Spinal cord (tissue), 10 donors: ENCODE results near the gene ZBTB7B. TPM values are rescaled to one million over a fixed set of nuclear protein-coding genes. Genes with fewer than 3 reads are reported as not detected.
"Not testable (repeated sequence)": the region's sequence is repeated elsewhere in the genome, so short reads cannot be mapped to it uniquely, and the experiment has no call there.

Source experiments
- DNase-seq, 6 donors: peaks; one replicate each; pipeline versions ENCODE4 v3.0.0 to v3.0.0-alpha.2; 2013 to 2015; ENCODE audit warnings: low spot score in 6 of 6, low read depth in 4 of 6
- H3K27ac ChIP-seq: one replicate; pipeline ENCODE4 v1.5.1; 2013; ENCODE audit warnings: low read depth, low read length, control low read depth
- H3K27me3 ChIP-seq: one replicate; pipeline ENCODE4 v1.6.1; 2013; ENCODE audit warnings: low read length; ENCODE audit not compliant: control insufficient read depth, insufficient read depth
- H3K36me3 ChIP-seq: one replicate; pipeline ENCODE4 v1.6.1; 2013; ENCODE audit warnings: low read length; ENCODE audit not compliant: control insufficient read depth, insufficient read depth
- H3K4me1 ChIP-seq: one replicate; pipeline ENCODE4 v1.6.1; 2013; ENCODE audit warnings: low read length; ENCODE audit not compliant: control insufficient read depth, insufficient read depth
- H3K4me3 ChIP-seq: one replicate; pipeline ENCODE4 v1.5.1; 2013; ENCODE audit warnings: low read depth, low read length, control low read depth
- H3K9me3 ChIP-seq: one replicate; pipeline ENCODE4 v1.6.1; 2013; ENCODE audit warnings: low read length; ENCODE audit not compliant: control insufficient read depth, insufficient read depth
- WGBS: methylation state at CpG from one replicate; pipeline ENCODE4 v1.1.5; 2013; ENCODE audit warnings: missing lambda C conversion rate; ENCODE audit not compliant: insufficient coverage; 5-methylcytosine and 5-hydroxymethylcytosine counted together
- polyA plus RNA-seq, 2 donors: library from polyadenylated mRNA; unstranded; fragments of 120-200 nt; gene quantifications; one replicate each; pipeline ENCODE4 v1.2.1, GENCODE V29; 2013; ENCODE audit not compliant: insufficient read length in 2 of 2
- total RNA-seq, 2 donors: library from RNA; depleted of rRNA in 1 of 2; stranded (reverse); fragments of 120-200 nt in 1 of 2; fragments of >200 nt in 1 of 2; gene quantifications; one replicate each; pipeline versions ENCODE4 v1.2.3 to v1.2.4, GENCODE V29; 2013 to 2014
- donor health status: healthy.

The ZBTB7B gene
- total and polyA plus RNA-seq, 4 donors = 7.3 to 10.7 (median 8.9) TPM

DNA sequence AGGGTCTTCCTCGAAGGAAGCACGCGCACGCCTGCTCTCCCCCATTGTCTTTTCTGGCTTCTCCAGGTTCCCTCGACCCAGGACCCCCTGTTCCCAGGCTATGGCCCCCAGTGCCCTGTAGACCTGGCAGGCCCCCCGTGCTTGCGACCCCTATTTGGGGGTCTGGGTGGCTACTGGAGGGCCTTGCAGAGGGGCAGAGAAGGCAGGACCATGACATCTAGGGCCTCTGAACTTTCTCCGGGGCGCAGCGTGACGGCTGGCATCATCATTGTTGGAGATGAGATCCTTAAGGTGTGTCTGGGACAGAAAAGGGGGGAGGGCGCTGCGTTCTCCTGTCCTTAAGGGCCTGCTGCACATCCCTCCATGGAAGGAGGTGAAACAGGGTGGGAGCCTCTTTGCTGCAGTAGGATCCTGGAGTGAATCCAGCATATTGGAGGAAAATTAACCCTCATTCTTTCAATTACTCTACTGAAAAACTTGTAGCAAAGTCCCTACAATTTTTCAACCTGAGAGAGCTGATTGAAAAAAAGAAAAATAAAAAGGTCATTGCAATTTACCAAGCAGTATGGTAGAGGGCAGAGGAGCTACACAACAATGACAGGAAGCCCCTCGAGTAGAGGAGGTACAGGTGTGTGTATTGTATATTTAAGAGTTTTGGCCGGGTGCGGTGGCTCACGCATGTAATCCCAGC lies 18.7 kb upstream of the ZBTB7B start:
- H3K27ac ChIP-seq = peak overlapping the region; percentile 67
- peak overlapping the region; percentile 88 for H3K4me3 ChIP-seq
- 16% methylated on average over 14 of the region's 17 CpGs for WGBS
- no peaks in the 10 kb centered on the region for H3K9me3 ChIP-seq
- peaks cover 31% of the 10 kb centered on the region for H3K36me3 ChIP-seq
- H3K4me1 ChIP-seq = peaks cover 24% of the 10 kb centered on the region
- H3K27me3 ChIP-seq = no peaks in the 10 kb centered on the region
- no peak for DNase-seq

DNA sequence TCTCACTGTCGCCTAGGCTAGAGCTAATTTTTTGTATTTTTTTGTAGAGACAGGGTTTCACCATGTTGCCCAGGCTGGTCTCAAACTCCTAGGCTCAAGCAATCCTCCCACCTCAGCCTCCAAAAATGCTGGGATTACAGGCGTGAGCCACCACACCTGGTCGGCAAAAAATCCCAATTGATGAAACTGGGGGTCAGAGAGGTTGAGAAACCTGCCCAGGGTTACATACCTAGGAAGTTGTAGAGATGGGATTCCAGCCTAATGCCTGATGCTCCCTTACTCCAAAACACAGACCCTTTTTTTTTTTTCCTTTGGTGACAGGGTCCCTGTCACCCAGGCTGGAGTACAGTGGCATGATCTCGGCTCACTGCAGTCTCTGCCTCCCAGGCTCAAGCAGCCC lies 15.9 kb upstream of the ZBTB7B start:
- H3K9me3 ChIP-seq, H3K27ac ChIP-seq, H3K4me3 ChIP-seq, H3K27me3 ChIP-seq, DNase-seq: not testable (repeated sequence)
- H3K36me3 ChIP-seq = peaks cover 51% of the 10 kb centered on the region
- peaks cover 23% of the 10 kb centered on the region for H3K4me1 ChIP-seq
- WGBS = 100% methylated on average over 1 of the region's 4 CpGs

DNA sequence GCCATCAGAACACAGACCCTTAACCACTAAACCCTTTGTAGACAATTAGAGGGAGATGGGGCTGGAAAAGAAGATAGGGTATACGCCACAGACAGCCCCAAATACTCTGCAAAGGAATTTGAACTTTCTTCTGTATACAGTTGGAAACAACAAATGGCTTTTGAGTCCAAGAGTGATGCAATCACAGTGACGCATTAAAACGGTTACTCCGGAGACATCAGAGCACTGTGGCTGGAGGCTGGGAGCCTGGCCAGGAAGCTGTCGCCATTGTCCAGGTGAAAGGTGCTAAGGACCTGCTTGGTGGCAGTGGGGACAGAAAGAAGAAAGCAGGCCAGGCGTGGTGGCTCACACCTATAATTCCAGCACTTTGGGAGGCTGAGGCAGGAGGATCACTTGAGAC lies 15.3 kb upstream of the ZBTB7B start:
- Histone ChIP-seq H3K27me3 (no peaks in the 10 kb centered on the region), H3K4me1 (peaks cover 18% of the 10 kb centered on the region), H3K4me3 (no peak overlapping the region), H3K27ac (no peak overlapping the region), H3K36me3 (peaks cover 51% of the 10 kb centered on the region), H3K9me3 (no peaks in the 10 kb centered on the region)
- WGBS = 89% methylated on average over 5 of the region's 6 CpGs
- DNase-seq = no peak

DNA sequence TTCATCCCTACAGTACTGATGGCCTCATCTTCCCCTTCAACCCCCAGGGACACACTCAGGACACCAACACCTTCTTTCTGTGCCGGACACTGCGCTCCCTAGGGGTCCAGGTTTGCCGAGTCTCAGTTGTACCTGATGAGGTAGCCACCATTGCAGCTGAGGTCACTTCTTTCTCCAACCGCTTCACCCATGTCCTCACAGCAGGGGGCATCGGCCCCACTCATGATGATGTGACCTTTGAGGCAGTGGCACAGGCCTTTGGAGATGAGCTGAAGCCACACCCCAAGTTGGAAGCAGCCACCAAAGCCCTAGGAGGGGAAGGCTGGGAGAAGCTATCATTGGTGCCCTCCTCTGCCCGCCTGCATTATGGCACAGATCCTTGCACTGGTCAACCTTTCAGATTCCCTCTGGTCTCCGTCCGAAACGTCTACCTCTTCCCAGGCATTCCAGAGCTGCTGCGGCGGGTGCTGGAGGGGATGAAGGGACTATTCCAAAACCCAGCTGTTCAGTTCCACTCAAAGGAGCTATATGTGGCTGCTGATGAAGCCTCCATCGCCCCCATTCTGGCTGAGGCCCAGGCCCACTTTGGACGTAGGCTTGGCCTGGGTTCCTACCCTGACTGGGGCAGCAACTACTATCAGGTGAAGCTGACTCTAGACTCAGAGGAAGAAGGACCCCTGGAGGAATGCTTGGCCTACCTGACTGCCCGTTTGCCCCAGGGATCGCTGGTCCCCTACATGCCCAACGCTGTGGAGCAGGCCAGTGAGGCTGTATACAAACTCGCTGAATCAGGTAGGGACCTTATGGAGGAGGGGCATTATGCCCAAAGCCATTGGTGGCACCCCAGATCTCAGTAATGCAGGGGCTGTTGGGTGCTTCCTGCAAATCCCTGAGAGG lies 14.3 kb upstream of the ZBTB7B start:
- H3K4me3 ChIP-seq = no peak overlapping the region
- no peak overlapping the region for H3K27ac ChIP-seq
- H3K9me3 ChIP-seq = no peaks in the 10 kb centered on the region
- peaks cover 55% of the 10 kb centered on the region for H3K36me3 ChIP-seq
- DNase-seq = no peak
- H3K27me3 ChIP-seq = no peaks in the 10 kb centered on the region
- 93% methylated on average over 11 of the region's 17 CpGs for WGBS
- H3K4me1 ChIP-seq = peaks cover 18% of the 10 kb centered on the region

DNA sequence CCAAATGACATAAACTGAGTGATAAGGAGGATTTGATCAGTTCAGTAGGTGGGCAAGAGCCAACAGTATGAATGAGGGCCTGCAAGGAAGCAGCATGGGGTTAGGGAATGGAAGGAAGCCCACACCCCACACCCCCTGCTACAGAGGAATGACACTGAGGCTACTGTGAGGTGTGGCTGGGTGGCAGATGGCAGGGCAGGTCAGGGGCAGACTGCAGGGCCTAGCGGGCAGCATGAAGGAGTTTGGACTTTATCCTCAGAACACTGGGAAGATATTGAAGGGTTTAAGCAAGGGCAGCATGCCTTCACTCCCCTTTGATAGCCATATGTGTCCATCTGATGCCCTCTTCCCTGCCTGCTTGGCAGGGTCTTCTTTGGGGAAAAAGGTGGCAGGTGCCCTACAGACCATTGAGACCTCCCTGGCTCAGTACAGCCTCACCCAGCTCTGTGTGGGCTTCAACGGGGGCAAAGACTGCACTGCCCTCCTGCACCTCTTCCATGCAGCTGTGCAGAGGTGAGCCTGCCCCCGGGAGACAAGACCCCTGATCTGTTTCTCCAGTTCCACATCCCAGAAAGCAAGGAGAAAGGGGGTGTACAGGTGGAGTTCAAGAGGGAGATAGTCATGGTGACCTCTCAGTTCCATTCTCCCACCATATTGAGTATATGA lies 13.3 kb upstream of the ZBTB7B start:
- H3K27ac ChIP-seq = no peak overlapping the region
- DNase-seq = no peak
- H3K4me3 ChIP-seq = no peak overlapping the region
- no peaks in the 10 kb centered on the region for H3K27me3 ChIP-seq
- no peaks in the 10 kb centered on the region for H3K9me3 ChIP-seq
- WGBS = 100% methylated on average over 2 of the region's 3 CpGs
- peaks cover 55% of the 10 kb centered on the region for H3K36me3 ChIP-seq
- H3K4me1 ChIP-seq = peaks cover 9% of the 10 kb centered on the region

- Histone ChIP-seq H3K9me3 (no peaks in the 10 kb centered on the region), H3K27me3 (no peaks in the 10 kb centered on the region), H3K36me3 (peaks cover 55% of the 10 kb centered on the region), H3K27ac (no peak overlapping the region), H3K4me3 (no peak overlapping the region), H3K4me1 (peaks cover 4% of the 10 kb centered on the region)
- 100% methylated on average over 2 of the region's 8 CpGs for WGBS
- no peak for DNase-seq
These were observed 12.3 kb upstream of the ZBTB7B start for GRCh38 chr1:154990276-154990675.

DNA sequence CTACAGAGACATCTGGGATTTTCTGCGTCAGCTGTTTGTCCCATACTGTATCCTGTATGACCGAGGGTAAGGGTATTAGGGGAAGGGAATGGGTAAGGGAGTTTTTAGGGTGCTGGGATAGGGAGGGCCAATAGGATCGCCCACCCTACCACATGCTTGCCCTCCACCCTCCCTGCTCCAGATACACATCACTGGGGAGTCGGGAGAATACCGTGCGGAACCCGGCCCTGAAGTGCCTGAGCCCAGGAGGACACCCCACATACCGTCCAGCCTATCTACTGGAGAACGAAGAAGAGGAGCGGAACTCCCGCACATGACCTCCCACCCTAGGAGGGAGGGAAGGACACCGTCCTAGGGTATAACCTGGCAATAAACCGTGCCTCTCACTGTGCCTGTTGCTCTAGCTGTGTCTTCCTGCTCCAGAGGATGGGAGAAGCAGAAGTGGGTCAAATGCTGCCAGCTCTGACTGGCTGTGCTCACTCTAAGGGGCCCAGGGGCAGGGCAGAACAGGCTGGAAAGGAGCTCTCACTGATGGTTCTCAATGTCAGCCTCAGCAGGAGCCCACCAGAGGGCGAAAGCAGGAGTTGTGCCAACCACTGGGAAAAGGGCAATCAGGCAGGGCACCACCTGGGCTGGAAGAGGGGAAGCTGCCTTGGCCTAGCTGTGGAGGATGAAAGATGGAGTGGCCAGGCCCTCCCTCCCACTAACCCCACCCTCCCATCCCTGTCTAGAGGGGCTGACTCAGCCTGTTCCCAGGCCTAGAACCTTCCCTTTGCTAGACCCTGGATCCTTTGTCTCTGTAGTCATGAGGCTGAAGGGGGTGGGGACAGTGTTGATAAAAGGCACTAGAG lies 9.7 kb upstream of the ZBTB7B start:
- H3K36me3 ChIP-seq = peaks cover 37% of the 10 kb centered on the region
- no peak overlapping the region for H3K27ac ChIP-seq
- no peaks in the 10 kb centered on the region for H3K9me3 ChIP-seq
- no peak for DNase-seq
- H3K4me3 ChIP-seq = no peak overlapping the region
- 57% methylated on average over 3 of the region's 14 CpGs for WGBS
- H3K4me1 ChIP-seq = peaks cover 4% of the 10 kb centered on the region
- H3K27me3 ChIP-seq = no peaks in the 10 kb centered on the region

DNA sequence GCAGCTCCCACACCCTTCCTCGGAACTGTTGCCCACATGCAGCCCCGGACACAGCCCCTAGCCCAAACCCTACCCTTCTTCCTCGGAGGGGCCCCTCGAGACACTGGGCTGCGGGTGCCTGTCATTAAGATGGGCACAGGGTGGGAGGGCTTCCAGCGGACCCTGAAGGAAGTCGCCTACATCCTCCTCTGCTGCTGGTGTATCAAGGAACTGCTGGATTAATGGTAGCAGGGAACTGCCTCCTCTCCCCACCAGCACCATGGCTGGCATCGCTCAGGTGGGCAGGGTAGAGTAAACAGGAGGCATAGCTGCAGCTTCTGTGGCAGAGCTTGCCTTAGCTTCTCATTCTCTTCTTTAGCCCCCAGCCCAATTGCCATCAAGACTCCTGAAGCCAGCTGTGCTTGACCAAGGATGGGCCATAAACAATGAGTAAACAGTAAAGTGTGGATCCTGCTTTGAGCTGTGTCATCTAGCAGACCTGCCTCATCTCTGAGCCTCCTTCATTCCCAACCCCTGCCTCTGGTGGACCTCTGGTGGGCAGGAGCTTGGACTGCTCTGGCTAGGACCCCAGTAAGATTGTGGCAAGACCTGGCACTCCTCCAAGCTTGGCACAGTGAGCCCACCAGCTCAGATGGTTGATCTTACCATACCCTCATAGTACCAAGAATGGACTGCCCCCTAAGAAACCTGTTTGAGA lies 8.9 kb upstream of the ZBTB7B start, which contains the start of gene LENEP:
Gene LENEP, plus strand, starts transcription at position 15 of the 697 bp plus-strand sequence. Its CDS starts 22 bp downstream, at position 37.
- Histone ChIP-seq H3K4me3 (no peak within 1 kb of the TSS), H3K36me3 (peaks cover 29% of the 10 kb centered on the region), H3K9me3 (no peaks in the 10 kb centered on the region), H3K27ac (no peak within 1 kb of the TSS), H3K27me3 (no peaks in the 10 kb centered on the region), H3K4me1 (peaks cover 2% of the 10 kb centered on the region)
- 93% methylated on average over 3 of the region's 8 CpGs for WGBS
- DNase-seq = no peak
